GM19023 (cell line): ENCODE measurements around the gene FAM107B.

Experiments used
- ATAC-seq: cut with Tn5 transposase; IDR thresholded peaks from one replicate; pipeline ENCODE4 v1.9.1; 2021; ENCODE audit warnings: mild to moderate bottlenecking, moderate library complexity; ENCODE audit not compliant: unreplicated experiment

Gene FAM107B

GRCh38 chr10:14779001-14779651 is 4.4 kb upstream of the FAM107B start:
- no peak for ATAC-seq

GRCh38 chr10:14776546-14776945 is 1.8 kb upstream of the FAM107B start:
- ATAC-seq, result no peak

GRCh38 chr10:14775656-14776055 is 959 bp upstream of the FAM107B start:
- ATAC-seq, result no peak

- no peak for ATAC-seq
These were observed 500 bp downstream of the FAM107B start for GRCh38 chr10:14774214-14774580.

- no peak for ATAC-seq
These were observed 1.0 kb downstream of the FAM107B start for GRCh38 chr10:14773551-14774213.

- ATAC-seq, result no peak
These were observed 2.3 kb downstream of the FAM107B start for GRCh38 chr10:14772399-14772798.

DNA sequence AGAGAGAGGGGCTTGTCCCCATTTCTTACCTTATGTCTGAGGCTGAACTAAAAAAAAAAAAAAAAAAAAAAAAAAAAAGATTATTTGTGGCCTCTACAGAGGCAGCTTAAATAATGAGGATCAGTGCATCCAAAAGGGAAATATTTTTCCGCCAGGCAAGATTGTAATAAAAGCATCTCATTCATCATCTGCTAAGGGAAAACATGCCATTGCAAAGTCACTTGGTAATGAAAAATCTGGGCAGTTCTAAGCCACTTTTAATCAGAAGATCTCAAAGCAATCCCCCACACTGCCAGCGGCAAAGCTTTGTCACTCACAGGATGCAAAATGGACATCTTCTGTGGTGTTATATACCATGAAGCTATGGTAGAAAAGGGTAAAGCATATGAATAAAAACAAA is 3.8 kb downstream of the FAM107B start:
- no peak for ATAC-seq

DNA sequence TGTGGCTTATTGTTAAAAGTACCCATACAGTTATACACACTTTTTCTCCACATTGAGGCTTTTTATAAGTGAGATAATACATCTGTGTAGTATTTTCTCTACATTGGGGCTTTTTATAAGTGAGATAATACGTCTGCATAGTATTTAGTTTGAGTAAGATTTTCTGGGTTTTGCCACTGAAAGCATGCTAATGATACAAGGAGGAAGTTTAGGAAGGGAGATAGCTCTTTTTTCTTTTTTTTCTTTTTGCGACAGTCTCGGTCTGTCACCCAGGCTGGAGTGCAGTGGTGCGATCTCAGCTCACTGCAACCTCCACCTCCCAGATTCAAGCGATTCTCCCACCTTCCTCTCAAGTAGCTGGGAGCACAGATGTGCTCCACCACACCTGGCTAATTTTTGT is 13.3 kb downstream of the FAM107B start:
- no peak for ATAC-seq

GRCh38 chr10:14758994-14759664 is 15.6 kb downstream of the FAM107B start:
- ATAC-seq, result no peak

GRCh38 chr10:14758451-14758850 is 16.2 kb downstream of the FAM107B start:
- no peak for ATAC-seq

DNA sequence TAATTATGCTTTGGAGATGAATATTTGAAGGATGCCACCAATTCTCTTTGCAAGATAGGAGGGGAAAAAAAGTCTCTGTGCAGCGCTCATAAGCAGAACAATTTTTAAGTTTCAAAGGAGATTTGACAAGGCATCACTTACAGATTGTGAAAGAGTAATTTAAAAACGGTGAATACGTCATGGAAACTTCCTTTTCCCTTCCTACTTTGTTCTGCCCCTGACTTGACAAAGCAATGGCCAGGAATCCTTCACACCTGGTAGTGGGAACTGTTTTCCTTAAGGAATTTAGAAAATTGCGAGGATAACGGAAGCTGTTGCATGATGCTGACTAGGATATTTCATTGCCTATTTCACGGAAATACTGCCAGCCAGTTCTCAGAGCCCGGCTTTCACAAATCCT is 16.7 kb downstream of the FAM107B start:
- no peak for ATAC-seq

DNA sequence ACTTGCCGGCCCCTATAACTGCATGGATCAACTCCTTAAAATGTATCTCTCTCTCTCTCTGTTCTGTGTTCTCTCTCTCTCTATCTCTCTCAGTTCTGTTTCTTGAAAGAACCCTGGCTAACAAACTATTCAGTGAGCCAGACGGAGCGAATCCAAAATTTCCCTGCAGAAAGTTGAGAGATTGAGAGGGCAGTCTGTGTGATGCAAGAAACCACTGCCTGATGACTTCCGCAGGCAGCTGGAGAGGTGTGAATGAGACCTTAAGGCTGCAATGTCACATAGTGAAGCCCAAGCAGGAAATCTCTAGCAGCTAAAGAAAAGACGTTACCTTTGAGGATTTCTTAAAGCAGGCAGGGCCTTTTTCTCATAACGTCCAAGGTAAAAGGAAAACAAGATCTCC is 17.3 kb downstream of the FAM107B start:
- no peak for ATAC-seq

DNA sequence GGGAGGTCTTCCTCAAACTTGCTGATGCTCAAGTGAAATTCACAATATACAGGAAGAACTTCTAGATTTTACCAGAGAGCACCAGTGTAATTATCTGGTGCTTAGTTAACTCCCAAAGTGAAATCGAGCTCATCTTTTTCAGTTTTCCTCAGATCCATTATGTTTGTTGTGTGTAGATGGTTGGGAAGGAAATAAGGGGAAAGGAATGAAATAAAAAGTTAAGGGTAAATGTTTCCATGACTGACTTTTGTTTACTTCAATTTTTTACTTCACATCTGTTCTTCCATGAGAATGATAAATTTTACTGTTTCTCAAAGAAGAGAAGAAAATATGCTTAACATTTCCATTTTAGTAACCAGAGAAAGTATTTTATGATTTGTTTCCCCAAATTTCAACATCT is 21.3 kb downstream of the FAM107B start:
- ATAC-seq, result no peak

GRCh38 chr10:14751921-14752320 is 22.8 kb downstream of the FAM107B start:
- no peak for ATAC-seq

GRCh38 chr10:14751014-14751896 is 23.4 kb downstream of the FAM107B start:
- no peak for ATAC-seq

DNA sequence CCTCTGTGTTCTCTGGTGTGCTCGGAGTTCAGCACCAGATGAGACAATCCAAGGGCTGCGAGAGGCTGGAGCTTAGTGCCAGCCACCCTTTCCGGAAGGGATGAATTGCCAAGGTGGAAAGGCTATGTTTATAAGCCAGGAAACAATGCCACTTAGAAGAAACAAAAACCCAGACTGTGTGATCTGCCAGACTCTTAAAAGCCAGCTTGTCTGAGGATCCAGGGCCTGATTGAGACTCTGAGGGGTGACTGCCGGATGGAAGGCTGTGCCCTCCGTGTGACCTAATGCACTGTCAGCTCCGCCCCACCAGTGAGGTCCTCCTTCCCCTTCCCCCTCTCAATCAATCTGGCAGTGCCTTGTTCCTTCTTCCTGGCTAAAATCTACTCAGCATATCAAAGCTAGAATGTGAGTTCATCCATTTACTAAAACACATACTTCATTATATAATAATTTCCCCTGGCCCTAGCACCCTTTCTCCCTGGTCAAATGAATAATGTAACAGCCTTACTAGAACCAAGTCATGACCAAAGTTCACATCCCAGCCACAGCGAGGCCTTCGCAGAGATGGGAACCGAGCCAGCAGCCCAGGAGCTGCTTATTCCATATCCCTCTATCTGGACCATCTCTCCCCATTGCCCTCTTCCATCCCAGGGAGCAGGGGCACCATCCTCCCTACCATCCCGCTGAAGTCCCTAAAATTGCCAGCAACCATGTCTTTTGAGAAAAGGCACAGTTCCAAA is 25.5 kb downstream of the FAM107B start:
- no peak for ATAC-seq

GRCh38 chr10:14748441-14748840 is 26.3 kb downstream of the FAM107B start:
- ATAC-seq, result no peak

GRCh38 chr10:14742815-14743214 is 31.9 kb downstream of the FAM107B start:
- ATAC-seq, result peak; percentile 65

- ATAC-seq, result peak; percentile 17
These were observed 32.3 kb downstream of the FAM107B start for GRCh38 chr10:14742382-14742781.

- no peak for ATAC-seq
These were observed 33.9 kb downstream of the FAM107B start for GRCh38 chr10:14740684-14741247.
